Measurements from ENCODE around the gene P4HA3.
"Not testable (repeated sequence)": the region's sequence is repeated elsewhere in the genome, so short reads cannot be mapped to it uniquely, and the experiment has no call there.

P4HA3 gene

DNA sequence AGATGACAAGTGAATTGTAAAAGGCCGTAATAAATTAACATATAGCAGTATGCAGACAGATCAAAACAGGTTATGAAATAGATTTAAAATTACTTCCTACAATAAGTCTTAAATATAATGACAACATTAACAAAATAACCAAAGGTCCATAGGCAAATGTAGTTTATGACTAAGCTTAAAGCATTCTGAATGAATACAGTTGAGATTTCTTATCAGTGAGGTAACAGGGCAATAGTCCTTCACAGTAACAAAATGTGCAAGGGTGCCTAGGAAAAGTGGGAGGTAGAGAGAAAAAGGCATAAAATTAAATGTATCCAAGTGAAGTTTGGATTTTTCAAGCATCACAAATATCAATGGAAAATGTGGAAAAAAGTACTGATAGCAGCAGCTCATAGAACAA, 20.9 kb upstream of the P4HA3 start:
- TF ChIP-seq, protein P1, sequence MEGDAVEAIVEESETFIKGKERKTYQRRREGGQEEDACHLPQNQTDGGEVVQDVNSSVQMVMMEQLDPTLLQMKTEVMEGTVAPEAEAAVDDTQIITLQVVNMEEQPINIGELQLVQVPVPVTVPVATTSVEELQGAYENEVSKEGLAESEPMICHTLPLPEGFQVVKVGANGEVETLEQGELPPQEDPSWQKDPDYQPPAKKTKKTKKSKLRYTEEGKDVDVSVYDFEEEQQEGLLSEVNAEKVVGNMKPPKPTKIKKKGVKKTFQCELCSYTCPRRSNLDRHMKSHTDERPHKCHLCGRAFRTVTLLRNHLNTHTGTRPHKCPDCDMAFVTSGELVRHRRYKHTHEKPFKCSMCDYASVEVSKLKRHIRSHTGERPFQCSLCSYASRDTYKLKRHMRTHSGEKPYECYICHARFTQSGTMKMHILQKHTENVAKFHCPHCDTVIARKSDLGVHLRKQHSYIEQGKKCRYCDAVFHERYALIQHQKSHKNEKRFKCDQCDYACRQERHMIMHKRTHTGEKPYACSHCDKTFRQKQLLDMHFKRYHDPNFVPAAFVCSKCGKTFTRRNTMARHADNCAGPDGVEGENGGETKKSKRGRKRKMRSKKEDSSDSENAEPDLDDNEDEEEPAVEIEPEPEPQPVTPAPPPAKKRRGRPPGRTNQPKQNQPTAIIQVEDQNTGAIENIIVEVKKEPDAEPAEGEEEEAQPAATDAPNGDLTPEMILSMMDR (IDR thresholded peaks at IDR 0.05; ENCODE audit: low read depth, low read length, poor library complexity, severe bottlenecking): no peak
- TF ChIP-seq EZH2phosphoT487 (IDR thresholded peaks at IDR 0.05; ENCODE audit: borderline replicate concordance, low read length): no peak
- Histone ChIP-seq H3K4me2 (ENCODE audit: low read length) (no peak overlapping the region), H3K9me2 (replicated peaks; ENCODE audit: control insufficient read depth, low read length) (no peaks in the 10 kb centered on the region), H3K36me3 (ENCODE audit: control insufficient read depth, low read length) (no peaks in the 10 kb centered on the region), H3K4me3 (ENCODE audit: low read length) (no peak overlapping the region), H3F3A (ENCODE audit: control insufficient read depth, insufficient read depth) (no peaks in the 10 kb centered on the region), H3K79me2 (ENCODE audit: control insufficient read depth, low read length) (no peaks in the 10 kb centered on the region), H3K4me1 (ENCODE audit: control insufficient read depth, low read length) (no peaks in the 10 kb centered on the region), H3K9me3 (ENCODE audit: control insufficient read depth, insufficient read depth, low read length) (no peaks in the 10 kb centered on the region), H3K27ac (ENCODE audit: low read depth, low read length) (no peak overlapping the region), H3K27me3 (ENCODE audit: control insufficient read depth, low read length) (peaks cover 9% of the 10 kb centered on the region; the same call in 1 of the 2 replicates), H4K20me1 (ENCODE audit: control insufficient read depth, insufficient read depth, low read depth, low read length) (no peaks in the 10 kb centered on the region)

DNA sequence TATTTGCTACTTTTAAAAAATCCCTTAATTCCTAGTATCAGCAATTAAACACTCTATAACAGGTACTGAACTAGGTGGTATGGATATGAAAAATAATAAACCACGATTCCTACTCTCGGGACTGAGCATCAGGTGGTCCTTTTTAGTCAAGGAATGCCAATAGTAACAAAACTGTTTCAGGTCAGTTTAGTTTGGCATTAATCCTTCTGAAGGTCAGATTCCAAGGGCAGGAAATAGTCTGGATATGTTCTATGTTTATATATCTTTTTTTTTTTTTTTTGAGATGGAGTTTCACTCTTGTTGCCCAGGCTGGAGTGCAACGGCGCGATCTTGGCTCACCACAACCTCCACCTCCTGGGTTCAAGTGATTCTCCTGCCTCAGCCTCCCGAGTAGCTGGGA, 19.6 kb upstream of the P4HA3 start:
- H3K9me3 ChIP-seq (ENCODE audit: control insufficient read depth, insufficient read depth, low read length); H3K4me1 ChIP-seq (ENCODE audit: control insufficient read depth, low read length); H3K9me2 ChIP-seq (replicated peaks; ENCODE audit: control insufficient read depth, low read length); H3K79me2 ChIP-seq (ENCODE audit: control insufficient read depth, low read length); H3K36me3 ChIP-seq (ENCODE audit: control insufficient read depth, low read length); H4K20me1 ChIP-seq (ENCODE audit: control insufficient read depth, insufficient read depth, low read depth, low read length); H3K4me3 ChIP-seq (ENCODE audit: low read length); H3F3A ChIP-seq (ENCODE audit: control insufficient read depth, insufficient read depth); H3K27ac ChIP-seq (ENCODE audit: low read depth, low read length); H3K27me3 ChIP-seq (ENCODE audit: control insufficient read depth, low read length); H3K4me2 ChIP-seq (ENCODE audit: low read length): not testable (repeated sequence)

DNA sequence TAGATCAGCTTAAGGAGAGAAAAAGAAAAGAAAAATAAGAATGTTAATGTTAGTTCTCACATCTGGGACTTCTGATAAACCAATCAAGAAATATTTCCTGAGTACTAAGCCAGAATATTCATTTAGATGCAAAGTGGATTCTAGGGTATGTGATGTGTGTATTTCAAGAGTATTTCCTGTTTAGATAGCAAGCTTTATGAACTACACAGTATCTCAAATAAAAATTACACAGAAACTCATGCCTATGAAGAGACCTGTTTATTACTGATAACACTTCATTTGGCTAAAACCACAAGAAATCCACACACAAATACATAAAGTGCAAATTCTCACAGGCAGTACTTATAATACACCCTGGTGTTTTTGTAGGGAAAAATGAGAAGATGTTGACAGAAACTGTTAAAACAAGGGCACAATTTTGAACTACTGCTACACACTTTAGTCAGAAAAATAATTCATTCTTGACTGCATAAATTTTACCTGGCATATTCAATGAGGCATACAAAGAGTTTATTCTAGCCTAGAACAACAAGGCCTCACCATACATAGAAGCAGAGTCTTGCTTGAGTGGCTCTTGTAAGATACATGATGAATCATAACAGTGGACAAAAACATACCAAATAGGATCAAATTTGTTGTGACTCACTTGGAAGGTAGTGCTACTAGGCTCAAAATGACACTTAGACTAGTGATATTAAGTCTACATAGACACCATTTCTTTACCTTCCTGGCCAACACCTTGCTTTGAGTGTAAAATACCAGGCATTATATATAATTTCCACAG, 18.8 kb upstream of the P4HA3 start:
- no peaks in the 10 kb centered on the region for H3K79me2 ChIP-seq (ENCODE audit: control insufficient read depth, low read length)
- no peaks in the 10 kb centered on the region for H3F3A ChIP-seq (ENCODE audit: control insufficient read depth, insufficient read depth)
- no peaks in the 10 kb centered on the region for H3K9me3 ChIP-seq (ENCODE audit: control insufficient read depth, insufficient read depth, low read length)
- H3K27me3 ChIP-seq (ENCODE audit: control insufficient read depth, low read length): peaks cover 9% of the 10 kb centered on the region; the same call in 1 of the 2 replicates
- no peaks in the 10 kb centered on the region for H3K36me3 ChIP-seq (ENCODE audit: control insufficient read depth, low read length)
- no peaks in the 10 kb centered on the region for H3K4me1 ChIP-seq (ENCODE audit: control insufficient read depth, low read length)
- TF ChIP-seq, protein P1 (IDR thresholded peaks at IDR 0.05; ENCODE audit: low read depth, low read length, poor library complexity, severe bottlenecking): no peak
- no peak for TF ChIP-seq EZH2phosphoT487 (IDR thresholded peaks at IDR 0.05; ENCODE audit: borderline replicate concordance, low read length)
- H3K4me2 ChIP-seq (ENCODE audit: low read length): no peak overlapping the region
- no peaks in the 10 kb centered on the region for H3K9me2 ChIP-seq (replicated peaks; ENCODE audit: control insufficient read depth, low read length)
- H3K4me3 ChIP-seq (ENCODE audit: low read length): no peak overlapping the region
- no peak overlapping the region for H3K27ac ChIP-seq (ENCODE audit: low read depth, low read length)
- H4K20me1 ChIP-seq (ENCODE audit: control insufficient read depth, insufficient read depth, low read depth, low read length): no peaks in the 10 kb centered on the region

DNA sequence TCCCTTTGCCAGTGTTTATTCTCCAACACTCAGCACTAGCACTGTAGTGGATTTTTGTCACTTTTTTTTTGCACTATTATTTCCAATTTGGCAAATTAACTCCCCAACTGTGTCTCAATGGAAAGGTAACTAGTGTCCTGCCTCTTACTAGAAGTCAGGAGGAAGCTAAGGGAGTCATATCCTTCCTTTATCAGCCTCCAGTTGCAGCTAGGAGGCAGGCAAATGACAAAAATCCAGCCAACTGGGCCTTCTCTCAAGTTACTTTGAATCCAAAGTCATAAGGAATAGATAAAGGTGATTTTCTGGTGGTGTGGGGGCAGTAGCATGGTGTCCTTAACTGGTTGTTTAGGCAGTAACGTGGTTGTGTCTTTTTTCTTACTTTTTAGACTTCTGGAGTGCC, 15.6 kb upstream of the P4HA3 start:
- TF ChIP-seq, protein P1 (IDR thresholded peaks at IDR 0.05; ENCODE audit: low read depth, low read length, poor library complexity, severe bottlenecking): no peak
- no peak for TF ChIP-seq EZH2phosphoT487 (IDR thresholded peaks at IDR 0.05; ENCODE audit: borderline replicate concordance, low read length)
- no peaks in the 10 kb centered on the region for H3K36me3 ChIP-seq (ENCODE audit: control insufficient read depth, low read length)
- no peaks in the 10 kb centered on the region for H3K9me2 ChIP-seq (replicated peaks; ENCODE audit: control insufficient read depth, low read length)
- no peak overlapping the region for H3K4me3 ChIP-seq (ENCODE audit: low read length)
- no peak overlapping the region for H3K27ac ChIP-seq (ENCODE audit: low read depth, low read length)
- H3F3A ChIP-seq (ENCODE audit: control insufficient read depth, insufficient read depth): no peaks in the 10 kb centered on the region
- no peaks in the 10 kb centered on the region for H4K20me1 ChIP-seq (ENCODE audit: control insufficient read depth, insufficient read depth, low read depth, low read length)
- no peak overlapping the region for H3K4me2 ChIP-seq (ENCODE audit: low read length)
- peaks cover 7% of the 10 kb centered on the region for H3K27me3 ChIP-seq (ENCODE audit: control insufficient read depth, low read length)
- no peaks in the 10 kb centered on the region for H3K9me3 ChIP-seq (ENCODE audit: control insufficient read depth, insufficient read depth, low read length)
- H3K4me1 ChIP-seq (ENCODE audit: control insufficient read depth, low read length): no peaks in the 10 kb centered on the region
- H3K79me2 ChIP-seq (ENCODE audit: control insufficient read depth, low read length): no peaks in the 10 kb centered on the region

All from DOHH2 (cell line).